SK-MEL-5 (cell line): ENCODE data around the gene DISC1. TPM values are rescaled to one million over a fixed set of nuclear protein-coding genes. Genes with fewer than 3 reads are reported as not detected.
"Not testable (repeated sequence)": the region's sequence is repeated elsewhere in the genome, so short reads cannot be mapped to it uniquely, and the experiment has no call there.

ENCODE experiments used
- DNase-seq: peaks from one replicate; pipeline ENCODE4 v3.0.0-alpha.2; 2016; ENCODE audit warnings: low read depth, low spot score
- in situ Hi-C: cut with HindIII; loops from 2 replicates; pipeline ENCODE4 v1.10.0; 2016; ENCODE audit warnings: low sequenced_read_pairs, high pct_unique_total_duplicates, low pct_unique_long_range_greater_than_20kb
- total RNA-seq: library from RNA; depleted of rRNA; stranded (reverse); fragments of >200 nt; shearing (Covaris generic); gene quantifications from 2 replicates; pipeline ENCODE4 v1.2.3, GENCODE V29; 2014

The DISC1 gene
- total RNA-seq, 1 experiment from 2014 or later: 5.4 TPM

DNA sequence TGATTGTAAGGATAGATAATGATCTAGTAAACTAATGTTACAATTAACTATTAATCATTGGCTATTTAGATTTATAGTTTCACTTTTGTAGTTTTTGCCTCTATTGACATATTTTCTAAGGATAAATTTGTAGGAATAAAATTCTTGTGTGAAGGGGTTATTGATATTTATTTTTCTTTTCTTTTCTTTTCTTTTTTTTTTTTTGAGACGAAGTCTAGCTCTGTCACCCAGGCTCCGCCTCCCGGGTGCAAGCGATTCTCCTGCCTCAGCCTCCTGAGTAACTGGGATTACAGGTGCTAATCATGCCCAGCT, 24.0 kb upstream of the DISC1 start:
- no peak for DNase-seq
- in situ Hi-C loops: loop anchor here (25.0 kb wide), 1 partner anchor 240 kb away; no protein-coding TSS in a partner anchor

DNA sequence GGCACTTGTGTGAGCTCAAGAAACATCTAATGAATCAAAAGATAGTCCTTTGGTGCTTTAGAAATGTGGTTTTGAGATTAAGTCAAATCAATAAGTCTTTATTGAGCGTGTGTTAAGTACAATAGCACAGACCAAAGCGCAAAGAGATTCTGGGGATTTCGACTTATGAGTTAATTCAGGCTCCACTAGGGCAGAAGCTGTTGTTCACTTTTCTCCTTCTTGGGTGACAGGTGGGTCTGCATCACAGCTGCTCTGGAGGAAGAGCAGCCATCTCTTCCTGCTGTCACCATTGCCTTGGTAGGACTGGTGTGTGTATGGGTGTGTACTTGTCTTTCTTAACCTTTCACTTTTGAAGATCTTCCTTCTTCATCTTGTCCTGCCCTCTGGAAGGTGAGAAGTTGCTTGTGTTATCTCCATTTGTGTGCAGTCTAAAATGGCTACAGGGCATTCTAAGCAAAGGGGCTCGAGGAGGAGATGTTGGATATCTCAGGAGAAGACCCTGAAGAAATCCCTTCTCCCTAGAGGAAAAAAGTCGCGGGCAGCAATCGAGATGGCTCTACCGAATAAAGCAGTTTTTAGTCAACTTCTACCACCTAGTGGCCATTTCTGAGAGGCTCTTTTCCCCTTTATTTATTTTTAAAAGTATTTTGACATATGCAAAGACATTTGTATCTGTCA, 22.9 kb upstream of the DISC1 start:
- DNase-seq: peak; percentile 78
- in situ Hi-C loops: loop anchor here (25.0 kb wide), 1 partner anchor 241 kb away; no protein-coding TSS in a partner anchor

- DNase-seq: no peak
- in situ Hi-C loops: loop anchor here (25.0 kb wide), 1 partner anchor 242 kb away; no protein-coding TSS in a partner anchor
Observed at GRCh38 chr1:231604276-231604621, 22.3 kb upstream of the DISC1 start.

- in situ Hi-C loops: loop anchor here (25.0 kb wide), 1 partner anchor 243 kb away; no protein-coding TSS in a partner anchor
- peak; percentile 28 for DNase-seq
Observed at GRCh38 chr1:231605149-231606100, 21.2 kb upstream of the DISC1 start.

DNA sequence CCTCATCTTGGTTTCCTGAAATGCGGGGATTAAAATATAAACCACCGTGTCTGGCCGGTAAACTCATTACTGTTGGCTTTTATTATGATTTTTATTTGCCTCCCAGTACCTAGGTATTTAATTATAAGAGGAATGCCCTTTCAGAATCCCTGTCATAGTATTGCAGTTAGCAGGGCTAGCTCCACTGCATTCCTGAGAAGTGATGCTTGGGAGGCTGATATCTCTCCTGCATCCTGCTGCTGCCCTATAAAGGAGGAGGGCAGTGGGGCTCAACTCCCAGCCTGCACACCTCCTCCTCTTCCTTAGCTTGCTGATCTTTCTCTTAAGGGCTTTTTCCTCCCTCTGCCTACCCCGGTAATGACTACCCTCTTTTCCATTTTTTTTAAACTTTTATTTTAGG, 19.9 kb upstream of the DISC1 start:
- DNase-seq: no peak
- in situ Hi-C loops: loop anchor here (25.0 kb wide), 1 partner anchor 244 kb away; no protein-coding TSS in a partner anchor

- in situ Hi-C loops: loop anchor here (25.0 kb wide), 1 partner anchor 248 kb away; no protein-coding TSS in a partner anchor
Observed at GRCh38 chr1:231610388-231610787, 16.2 kb upstream of the DISC1 start.

DNA sequence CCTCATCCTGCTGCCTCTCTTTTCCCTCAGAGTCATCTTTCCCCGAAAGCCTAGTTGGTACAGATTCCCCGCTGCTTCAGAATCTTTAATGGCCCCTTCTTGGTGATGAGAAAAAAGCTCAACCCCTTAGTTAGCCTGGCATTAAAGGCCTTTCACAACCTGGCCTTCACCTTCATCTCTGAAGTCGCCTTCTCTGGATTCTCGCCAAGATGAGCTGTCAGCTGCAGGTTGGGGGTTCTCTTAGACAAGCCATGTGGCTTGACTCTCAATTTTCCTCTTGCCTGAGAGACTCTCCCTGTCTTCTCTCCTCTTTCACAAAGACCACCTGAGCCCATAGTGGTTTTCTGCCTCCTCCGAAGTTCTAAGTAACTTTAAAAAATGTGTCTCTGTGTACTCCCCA, 15.5 kb upstream of the DISC1 start:
- DNase-seq: no peak
- in situ Hi-C loops: loop anchor here (25.0 kb wide), 1 partner anchor 249 kb away; no protein-coding TSS in a partner anchor

More at GRCh38 chr1:231610388-231610787, 16.2 kb upstream of the DISC1 start:
- DNase-seq: no peak

DNA sequence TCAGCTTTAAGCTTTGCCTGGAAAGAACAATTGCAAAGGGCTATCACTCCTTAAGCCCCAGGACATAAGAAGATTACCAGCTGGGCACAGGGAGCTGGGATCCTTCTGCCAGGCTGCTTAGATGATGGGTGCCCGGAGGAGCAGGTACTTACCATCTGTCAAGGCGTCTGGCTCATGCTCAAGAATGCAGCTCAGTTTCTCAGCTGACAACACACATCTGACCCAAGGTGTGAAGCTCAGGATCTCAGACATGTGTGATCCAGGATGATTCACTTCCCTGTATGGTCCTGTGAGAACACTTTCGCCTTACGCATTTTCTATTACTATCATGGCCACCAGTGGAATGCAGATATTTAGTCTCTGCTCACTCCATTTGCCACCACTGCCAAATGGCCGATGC, 14.7 kb upstream of the DISC1 start:
- DNase-seq: no peak
- in situ Hi-C loops: loop anchor here (25.0 kb wide), 1 partner anchor 250 kb away; no protein-coding TSS in a partner anchor

DNA sequence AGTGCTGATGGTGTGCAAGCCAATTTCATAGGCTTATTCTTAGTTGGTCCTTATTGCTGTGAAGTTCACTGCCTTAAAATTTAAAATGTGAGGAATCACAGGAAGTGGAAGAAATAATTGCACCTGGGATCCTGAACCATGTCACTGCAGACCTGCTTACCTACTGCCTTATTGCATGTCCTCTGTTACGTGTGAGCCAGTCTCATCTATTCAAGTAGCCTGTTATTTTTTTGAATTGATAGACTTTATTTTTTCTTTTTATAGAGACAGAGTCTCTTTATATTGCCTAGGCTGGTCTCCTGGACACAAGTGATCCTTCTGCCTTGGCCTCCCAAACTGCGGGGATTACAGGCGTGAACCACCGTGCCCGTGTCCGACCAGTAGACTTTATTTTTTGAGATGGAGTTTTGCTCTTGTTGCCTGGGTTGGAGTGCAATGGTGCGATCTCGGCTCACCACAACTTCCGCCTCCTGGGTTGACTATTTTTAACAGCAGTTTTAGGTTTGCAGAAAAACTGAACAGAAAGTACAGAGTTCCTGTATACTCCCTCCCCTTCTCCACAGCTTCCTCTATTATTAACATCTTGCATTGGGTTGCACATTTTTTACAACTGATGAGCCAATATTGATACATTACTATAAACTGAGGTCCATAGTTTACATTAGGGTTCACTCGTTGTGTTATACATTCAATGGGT, 14.0 kb upstream of the DISC1 start:
- in situ Hi-C loops: loop anchor here (25.0 kb wide), 1 partner anchor 250 kb away; no protein-coding TSS in a partner anchor
- no peak for DNase-seq

- in situ Hi-C loops: loop anchor here (25.0 kb wide), 1 partner anchor 251 kb away; no protein-coding TSS in a partner anchor
- peak; percentile 25 for DNase-seq
Observed at GRCh38 chr1:231613419-231614349, 12.9 kb upstream of the DISC1 start.

GRCh38 chr1:231616667-231617066, 9.9 kb upstream of the DISC1 start:
- no peak for DNase-seq
- in situ Hi-C loops: loop anchor here (25.0 kb wide), 1 partner anchor 254 kb away; no protein-coding TSS in a partner anchor

DNA sequence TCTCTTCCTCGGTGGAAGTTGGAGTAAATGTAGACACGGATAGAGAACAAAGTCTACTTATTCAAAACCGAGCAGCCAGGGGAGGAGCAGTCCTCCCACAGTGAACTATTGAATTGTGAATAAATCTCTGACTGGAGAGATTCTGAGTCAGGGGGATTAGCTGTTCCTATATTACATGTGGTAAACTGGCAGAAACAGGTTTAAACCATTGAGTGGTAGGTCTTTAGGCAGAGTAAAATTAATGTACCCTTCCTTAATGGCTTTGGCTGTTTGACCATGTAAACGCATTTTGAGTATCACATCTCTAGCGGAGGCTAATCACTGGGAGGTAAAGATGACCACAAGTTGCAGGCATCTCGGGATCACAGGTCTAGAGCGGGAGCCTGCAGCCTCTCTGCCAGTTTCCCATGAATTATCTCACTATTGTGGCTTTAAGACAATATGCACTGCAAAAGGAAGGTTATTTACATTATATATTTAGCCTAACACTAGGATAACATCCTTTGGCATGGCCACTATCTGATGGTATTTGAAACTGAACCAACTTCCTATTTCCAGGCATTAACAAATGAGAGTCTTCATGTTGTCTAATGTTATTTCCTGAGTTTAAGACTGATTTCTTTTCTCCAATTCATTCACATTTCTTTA, 7.9 kb upstream of the DISC1 start:
- in situ Hi-C loops: loop anchor here (25.0 kb wide), 1 partner anchor 256 kb away; no protein-coding TSS in a partner anchor
- DNase-seq: no peak

DNA sequence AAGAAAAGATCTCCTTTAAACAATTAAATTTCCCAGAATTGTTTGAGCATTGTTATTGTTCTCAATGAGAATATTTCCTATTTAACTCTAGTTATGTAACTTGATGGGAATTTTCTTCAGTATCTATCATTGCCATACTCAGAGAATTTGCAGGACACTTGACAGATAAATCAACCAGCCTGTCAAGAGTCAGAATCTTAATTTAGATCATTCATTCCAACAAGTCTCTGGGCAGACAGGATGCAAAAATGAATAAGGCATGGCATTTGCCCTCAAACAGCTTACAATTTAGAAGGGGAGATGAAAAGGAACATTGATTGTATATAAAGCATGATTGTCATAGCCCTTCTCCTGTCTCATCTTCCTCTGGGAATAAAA, 7.3 kb upstream of the DISC1 start:
- no peak for DNase-seq
- in situ Hi-C loops: loop anchor here (25.0 kb wide), 1 partner anchor 257 kb away; no protein-coding TSS in a partner anchor

GRCh38 chr1:231625042-231625441, 1.5 kb upstream of the DISC1 start:
- DNase-seq, in situ Hi-C loops: not testable (repeated sequence)

- in situ Hi-C loops: no loop called here
- DNase-seq: no peak
Observed at GRCh38 chr1:231625975-231626534, 535 bp upstream of the DISC1 start.
